SKM-1 (cell line): ENCODE measurements around the gene KCNB1.

Experiments used
- DNase-seq: peaks from one replicate; lab custom pipeline; 2025; ENCODE audit not compliant: unreplicated experiment; lab: John Stamatoyannopoulos, UW

KCNB1 gene

DNA sequence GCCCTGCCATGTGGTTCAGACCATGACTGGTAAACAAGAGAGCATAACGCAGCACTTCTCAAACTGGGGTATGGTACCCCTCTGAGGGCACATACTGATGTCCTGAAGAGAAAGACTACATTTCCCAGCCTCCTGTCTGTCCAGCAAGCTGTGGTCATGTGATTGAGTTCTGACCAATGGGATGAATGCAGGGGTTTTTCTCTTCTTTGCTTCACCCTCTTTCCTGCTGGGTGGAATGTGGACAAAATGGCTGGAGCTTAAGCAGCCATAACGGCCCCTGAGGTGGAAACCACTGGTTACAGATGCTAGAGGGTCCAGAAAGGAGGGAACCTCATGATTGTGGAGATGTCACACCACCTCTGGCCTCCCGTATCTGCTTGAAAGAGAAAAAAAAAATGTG is 19.4 kb upstream of the KCNB1 start:
- DNase-seq, result no peak

DNA sequence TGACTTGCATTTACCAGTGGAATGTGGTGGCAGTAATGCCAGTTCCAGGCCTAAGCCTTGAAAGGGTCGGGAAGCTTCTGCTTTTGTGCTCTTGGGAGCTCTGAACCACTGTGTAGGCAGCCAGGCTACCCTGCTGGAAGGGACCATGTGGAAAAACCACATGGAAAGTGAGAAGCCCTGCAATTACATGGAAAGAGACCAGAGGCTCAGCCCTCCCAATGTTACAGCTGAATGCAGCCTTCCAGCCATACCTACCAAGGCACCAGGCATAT is 14.9 kb upstream of the KCNB1 start:
- no peak for DNase-seq

DNA sequence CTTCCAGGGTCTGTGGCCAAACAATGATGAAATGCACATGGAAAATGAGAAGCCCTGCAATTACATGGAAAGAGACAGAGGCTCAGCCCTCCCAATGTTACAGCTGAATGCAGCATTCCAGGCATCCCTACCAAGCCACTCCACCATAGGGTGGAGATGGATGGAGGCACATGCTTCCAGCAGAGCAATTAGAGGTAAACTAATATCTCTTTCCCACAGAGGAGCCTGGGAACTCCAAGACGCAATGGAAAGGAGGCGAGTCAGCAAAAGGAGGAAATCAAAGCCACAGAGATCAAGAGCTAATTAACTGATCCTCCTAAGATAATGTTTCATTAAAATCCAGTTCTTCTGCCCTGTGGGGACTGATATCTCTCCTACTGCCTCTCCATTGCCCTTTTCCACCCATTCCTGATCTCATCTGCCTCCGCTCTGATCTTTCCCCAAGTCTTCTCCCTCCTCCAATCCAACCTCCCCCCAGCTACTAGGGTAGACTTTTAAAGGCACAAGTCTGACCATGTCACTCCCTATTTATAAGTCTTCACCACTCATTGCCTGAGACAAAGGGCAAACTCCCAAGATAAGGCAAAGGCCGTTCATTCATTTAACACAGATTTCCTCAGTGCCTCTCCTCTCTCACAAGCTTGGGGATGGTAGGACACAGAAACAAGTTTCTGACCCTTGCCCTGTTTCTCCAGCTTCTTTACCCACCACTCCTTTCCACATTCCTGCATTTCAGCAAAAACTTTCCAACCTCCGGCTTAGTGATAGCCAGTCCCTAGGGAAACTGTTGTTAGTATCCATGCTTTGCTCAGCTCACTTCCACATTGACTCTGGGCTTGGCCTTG is 14.3 kb upstream of the KCNB1 start:
- no peak for DNase-seq

DNA sequence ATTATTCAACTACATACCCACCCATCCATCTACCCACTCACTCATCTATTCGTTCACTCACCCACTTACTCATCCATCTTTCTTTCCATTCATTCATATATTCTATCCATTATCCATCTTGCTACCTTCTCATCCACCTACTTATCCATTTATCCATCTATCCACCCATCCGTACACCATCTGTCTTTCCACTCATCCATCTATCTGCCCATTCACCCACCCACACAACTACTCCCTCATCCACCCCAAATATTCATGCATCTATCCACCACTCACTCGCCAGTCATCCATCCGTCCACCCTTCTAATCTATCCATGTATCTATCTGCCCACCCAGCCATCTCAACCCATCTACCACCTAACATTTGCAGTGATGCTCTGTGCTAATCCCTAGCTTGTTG is 13.6 kb upstream of the KCNB1 start:
- no peak for DNase-seq

DNA sequence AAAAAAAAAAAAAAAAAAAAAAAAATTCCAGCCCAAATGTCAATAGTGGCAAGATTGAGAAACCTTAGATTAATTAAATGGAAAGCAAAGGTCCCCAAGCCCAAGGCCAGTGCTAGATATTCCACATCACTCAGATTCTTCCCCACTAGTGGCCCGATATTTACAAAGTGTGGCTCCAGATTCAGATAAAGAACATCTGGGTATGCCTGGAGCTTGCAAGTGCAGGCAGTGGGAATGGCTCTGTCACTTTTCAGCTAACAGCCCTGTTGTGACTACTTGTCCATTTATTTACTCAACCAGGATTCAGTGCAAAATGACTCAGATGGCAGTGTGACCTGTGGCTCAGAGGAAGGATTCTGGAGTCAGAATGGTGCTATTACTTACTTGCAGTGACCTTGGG is 8.2 kb upstream of the KCNB1 start:
- DNase-seq, result no peak

DNA sequence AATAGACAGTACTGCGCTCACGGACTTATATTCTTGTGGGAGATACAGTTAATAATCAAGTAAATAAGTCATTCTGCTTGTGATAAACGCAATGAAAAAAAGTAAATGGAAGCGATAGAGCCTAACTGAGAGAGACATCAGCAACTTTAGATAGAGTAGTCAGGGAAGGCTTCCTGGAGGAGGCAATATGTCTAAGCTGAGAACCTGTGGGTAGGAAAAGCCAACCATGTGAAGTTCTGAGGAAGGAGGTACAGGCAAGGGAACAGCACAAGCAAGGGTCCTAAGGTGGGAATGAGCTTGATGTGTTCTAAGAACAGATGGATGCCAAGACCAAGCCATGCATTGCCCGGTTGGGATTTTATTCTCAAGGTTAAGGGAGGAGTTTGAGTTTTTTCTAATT is 7.2 kb upstream of the KCNB1 start:
- DNase-seq, result no peak

GRCh38 chr20:49486064-49486463 is 3.6 kb upstream of the KCNB1 start:
- DNase-seq, result no peak

- DNase-seq, result no peak
Observed at GRCh38 chr20:49485563-49485962, 3.1 kb upstream of the KCNB1 start.

GRCh38 chr20:49484180-49485140 is 2.0 kb upstream of the KCNB1 start:
- DNase-seq, result no peak

DNA sequence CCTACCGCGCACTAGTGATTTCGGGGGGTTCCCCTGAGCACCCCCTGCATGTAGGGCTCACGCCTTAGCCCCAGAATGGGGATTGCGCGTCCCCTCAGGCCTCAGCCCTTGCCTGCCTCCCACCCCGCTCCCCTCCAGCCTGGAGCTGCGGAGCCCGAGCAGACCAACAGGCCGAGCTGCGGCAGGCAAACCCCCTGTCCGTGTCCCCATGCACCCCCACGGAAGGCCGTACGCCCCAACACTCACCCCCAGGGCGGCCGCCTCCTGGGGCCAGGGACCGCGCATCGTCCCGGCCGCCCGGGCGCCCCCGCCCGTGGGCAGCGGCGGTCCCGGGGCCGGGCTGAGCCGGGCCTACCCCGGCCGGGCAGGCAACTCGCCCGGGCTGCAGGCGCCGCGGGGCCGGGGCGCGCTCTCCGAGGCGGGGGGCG is 1.2 kb upstream of the KCNB1 start:
- no peak for DNase-seq

- DNase-seq, result no peak
Observed at GRCh38 chr20:49483018-49483695, 689 bp upstream of the KCNB1 start.

DNA sequence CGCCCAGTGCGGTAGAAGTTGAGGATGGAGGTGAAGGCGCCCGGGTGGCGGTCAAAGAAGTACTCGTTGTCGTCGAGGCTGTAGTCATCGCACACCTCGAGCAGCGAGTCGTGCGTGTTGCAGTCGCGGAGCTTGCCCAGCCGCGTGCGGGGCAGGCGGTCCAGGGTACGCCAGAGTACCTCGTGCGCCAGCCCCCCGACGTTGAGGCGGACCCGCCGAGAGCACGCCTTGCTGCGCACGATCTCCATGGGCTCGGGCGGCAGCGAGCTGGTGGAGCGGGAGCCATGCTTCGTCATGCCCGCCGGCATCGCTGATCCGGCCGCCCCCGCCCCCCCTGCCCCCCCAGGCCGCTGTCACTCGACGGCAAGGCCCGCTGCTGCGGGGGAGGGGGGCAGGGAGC is 295 bp downstream of the KCNB1 start:
- DNase-seq, result no peak

DNA sequence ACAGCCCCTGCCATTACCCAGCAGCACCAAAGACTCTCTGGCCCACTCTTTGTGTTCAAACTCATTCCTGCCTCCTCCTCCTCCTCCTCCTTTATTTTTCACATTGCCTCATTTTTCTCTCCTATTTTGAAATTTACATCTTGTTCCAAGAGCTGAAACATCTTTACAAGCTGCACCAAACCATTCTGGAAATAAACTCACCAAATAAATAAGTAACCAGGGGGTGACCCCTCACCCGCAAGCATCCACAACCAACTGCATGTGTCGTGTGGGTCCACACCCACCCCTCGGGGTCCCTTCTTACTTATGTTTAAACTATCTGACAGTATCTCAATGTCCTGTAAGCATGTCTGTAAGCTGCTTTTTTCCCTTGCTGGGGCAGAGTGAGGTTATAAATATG is 1.4 kb downstream of the KCNB1 start:
- DNase-seq, result no peak

DNA sequence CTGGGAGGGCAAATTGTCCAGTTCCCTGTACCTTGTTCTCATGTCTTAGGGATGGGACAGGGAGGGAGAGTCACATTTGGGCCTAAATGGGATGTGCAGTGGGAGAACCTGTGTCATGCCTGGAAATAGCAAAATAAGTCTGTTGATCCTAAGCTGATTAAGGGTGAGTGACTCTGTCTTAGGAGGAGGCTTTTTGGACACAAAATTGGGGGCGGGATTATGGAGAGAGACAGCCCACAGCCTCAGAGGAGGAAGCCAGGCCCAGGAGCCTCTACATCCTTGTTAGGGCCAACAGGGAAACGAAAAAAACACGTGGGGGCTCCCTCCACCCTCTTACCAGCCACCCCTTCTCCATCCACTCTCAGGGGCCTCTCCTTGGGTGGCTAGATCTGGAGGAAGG is 2.2 kb downstream of the KCNB1 start:
- DNase-seq, result no peak

- no peak for DNase-seq
Observed at GRCh38 chr20:49479785-49480184, 2.7 kb downstream of the KCNB1 start.

DNA sequence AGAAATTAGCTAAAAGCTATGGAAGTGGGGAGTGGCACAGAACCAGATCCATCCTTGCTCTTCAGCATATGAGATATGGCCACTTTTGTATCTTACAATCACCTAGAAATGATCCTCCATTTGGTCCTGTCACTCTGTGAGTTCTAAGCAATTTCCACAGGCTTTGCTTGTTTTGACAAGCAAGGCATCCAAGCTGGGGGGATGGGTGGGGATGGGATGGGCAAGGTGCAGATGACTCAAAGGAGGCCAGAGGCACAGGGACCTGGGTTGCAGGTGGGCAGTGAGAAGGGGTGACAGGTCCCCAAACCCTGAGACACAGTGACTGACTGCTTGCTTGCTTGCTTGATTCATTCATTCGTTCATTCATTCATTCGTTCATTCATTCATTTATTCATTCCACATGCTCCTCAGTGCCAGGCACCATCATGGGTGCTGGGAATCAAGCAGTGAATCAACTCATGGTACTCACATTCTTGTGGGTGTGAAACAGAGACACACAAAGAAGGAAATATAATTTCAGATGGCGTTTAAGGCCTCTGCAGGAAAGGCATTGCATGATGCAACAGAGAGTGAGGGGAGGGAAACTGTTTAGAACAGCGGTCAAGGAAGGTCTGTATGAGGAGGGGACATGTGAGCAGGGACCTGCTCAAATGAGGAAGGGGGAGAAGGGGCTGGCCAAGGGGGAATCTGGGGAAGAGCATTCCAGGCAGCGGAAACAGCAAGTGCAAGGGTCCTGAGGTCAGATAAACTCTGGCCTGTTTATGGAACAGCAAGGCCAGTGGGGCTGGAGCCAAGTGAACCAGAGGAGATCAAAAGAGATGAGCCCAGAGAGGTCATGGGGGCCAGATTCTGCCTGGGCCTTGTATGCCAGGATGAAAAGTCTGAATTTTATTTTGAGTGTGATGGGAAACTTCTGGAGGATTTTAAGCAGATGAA is 3.4 kb downstream of the KCNB1 start:
- no peak for DNase-seq

GRCh38 chr20:49478266-49478665 is 4.2 kb downstream of the KCNB1 start:
- DNase-seq, result no peak

- DNase-seq, result no peak
Observed at GRCh38 chr20:49477200-49477599, 5.3 kb downstream of the KCNB1 start.

- DNase-seq, result no peak
Observed at GRCh38 chr20:49476016-49476355, 6.5 kb downstream of the KCNB1 start.

DNA sequence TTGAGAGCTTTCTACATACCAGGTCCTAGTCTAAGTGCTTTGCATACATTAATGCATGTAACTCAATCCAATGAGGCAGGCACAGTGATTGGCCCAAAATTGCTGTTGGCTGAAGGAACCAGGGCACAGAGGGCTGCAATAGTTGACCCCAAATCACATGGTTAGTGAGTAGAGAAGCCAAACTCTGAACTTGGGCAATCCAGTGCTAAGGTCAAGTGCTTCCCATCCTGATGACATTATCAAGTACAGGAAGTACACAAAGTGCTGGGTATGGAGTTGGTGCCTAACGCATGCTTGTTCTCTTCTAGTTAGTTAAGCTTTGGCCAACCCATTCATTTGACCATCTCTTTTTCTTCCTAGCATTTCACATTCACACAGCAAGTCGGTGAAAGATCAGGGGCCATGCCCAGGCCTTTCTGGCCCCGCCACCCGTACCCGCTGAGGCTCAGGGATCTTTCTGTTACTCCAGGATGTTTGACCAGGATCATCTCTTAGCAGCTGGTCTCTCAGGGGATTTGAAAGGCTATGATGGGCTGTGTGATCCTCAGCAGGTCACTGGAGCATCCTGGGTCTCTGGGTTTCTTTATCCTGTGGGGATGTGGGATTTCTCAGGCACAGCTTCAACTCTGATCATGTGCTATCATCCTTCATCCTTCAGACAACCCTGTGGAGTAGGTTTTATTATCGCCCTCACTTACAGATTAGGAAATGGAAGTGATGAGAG is 7.0 kb downstream of the KCNB1 start:
- no peak for DNase-seq
